HepG2 (cell line): ENCODE results near the gene TNKS1BP1. TPM values are rescaled to one million over a fixed set of nuclear protein-coding genes. Genes with fewer than 3 reads are reported as not detected.

Experiments
- BCL3 ChIP-seq: sonication (generic); formaldehyde crosslinking; IDR thresholded peaks from 2 replicates; pipeline ENCODE4 v1.5.1; 2020; ENCODE audit warnings: mild to moderate bottlenecking, missing genetic modification reagents, moderate library complexity
- CTCF ChIP-seq: sonication (generic); formaldehyde crosslinking; IDR thresholded peaks from 2 replicates; pipeline ENCODE4 v1.5.0; 2020; ENCODE audit warnings: mild to moderate bottlenecking, missing genetic modification reagents, moderate library complexity
- ELF1 ChIP-seq: sonication (generic); formaldehyde crosslinking; IDR thresholded peaks from 2 replicates; pipeline ENCODE4 v1.4.0; 2020; ENCODE audit warnings: missing genetic modification reagents
- FUBP1 ChIP-seq: sonication (generic); formaldehyde crosslinking; IDR thresholded peaks from 2 replicates; pipeline ENCODE4 v1.5.1; 2020; ENCODE audit warnings: missing genetic modification reagents, mild to moderate bottlenecking, borderline replicate concordance
- KLF15 ChIP-seq: sonication (generic); formaldehyde crosslinking; IDR thresholded peaks from 2 replicates; pipeline ENCODE4 v1.8.1; 2023; ENCODE audit warnings: borderline replicate concordance, mild to moderate bottlenecking, inconsistent platforms, missing genetic modification reagents, mixed read lengths
- MAX ChIP-seq: IDR thresholded peaks from 2 replicates; pipeline ENCODE4 v1.6.1; 2012; ENCODE audit warnings: inconsistent platforms
- MYC ChIP-seq: sonication (generic); formaldehyde crosslinking; IDR thresholded peaks from 2 replicates; pipeline ENCODE4 v1.9.0; 2021; ENCODE audit warnings: missing genetic modification reagents, borderline replicate concordance
- ONECUT2 ChIP-seq: sonication (generic); formaldehyde crosslinking; IDR thresholded peaks from 2 replicates; pipeline ENCODE4 v1.4.0; 2020; ENCODE audit warnings: missing genetic modification reagents
- PATZ1 ChIP-seq: sonication (generic); formaldehyde crosslinking; IDR thresholded peaks from 2 replicates; pipeline ENCODE4 v1.4.0; 2020; ENCODE audit warnings: missing genetic modification reagents
- RAD21 ChIP-seq: fragments of 450-650 bp; formaldehyde crosslinking; IDR thresholded peaks from 2 replicates; pipeline ENCODE4 v1.5.0; 2020; ENCODE audit warnings: mild to moderate bottlenecking
- RARA ChIP-seq: IDR thresholded peaks from 2 replicates; pipeline ENCODE4 v1.6.1; 2016; ENCODE audit warnings: missing genetic modification reagents, missing compliant biosample characterization
- SETDB1 ChIP-seq: sonication (generic); formaldehyde crosslinking; IDR thresholded peaks from 2 replicates; pipeline ENCODE4 v1.5.1; 2020; ENCODE audit warnings: missing genetic modification reagents, mild to moderate bottlenecking, borderline replicate concordance
- SMC3 ChIP-seq: IDR thresholded peaks from 2 replicates; pipeline ENCODE4 v1.6.1; 2011; ENCODE audit warnings: low read length, improper control_type of control experiment
- TEAD3 ChIP-seq: optimal IDR thresholded peaks from 2 replicates; pipeline ENCODE3; 2016; ENCODE audit warnings: borderline replicate concordance
- THAP11 ChIP-seq: IDR thresholded peaks from 2 replicates; pipeline ENCODE4 v1.6.1; 2016; ENCODE audit warnings: missing biosample characterization, missing genetic modification reagents
- ZEB1 ChIP-seq: IDR thresholded peaks from 2 replicates; pipeline ENCODE4 v1.6.1; 2012; ENCODE audit warnings: mild to moderate bottlenecking, low read depth, inconsistent platforms; ENCODE audit not compliant: insufficient replicate concordance
- ZFX ChIP-seq: sonication (generic); formaldehyde crosslinking; IDR thresholded peaks from 2 replicates; pipeline ENCODE4 v1.4.0; 2020; ENCODE audit warnings: mild to moderate bottlenecking, low read depth, missing genetic modification reagents, moderate library complexity
- ZNF468 ChIP-seq: sonication (generic); formaldehyde crosslinking; IDR thresholded peaks from 2 replicates; pipeline ENCODE4 v1.8.0; 2022; ENCODE audit warnings: mild to moderate bottlenecking, moderate library complexity, missing genetic modification reagents
- ZNF547 ChIP-seq: sonication (generic); formaldehyde crosslinking; IDR thresholded peaks from 2 replicates; pipeline ENCODE4 v1.5.1; 2020; ENCODE audit warnings: mild to moderate bottlenecking, missing genetic modification reagents
- ZNF639 ChIP-seq: conservative IDR thresholded peaks from 2 replicates; pipeline ENCODE4 v1.6.1; 2018; ENCODE audit warnings: missing genetic modification reagents
- ZNF740 ChIP-seq: sonication (generic); formaldehyde crosslinking; IDR thresholded peaks from 2 replicates; pipeline ENCODE4 v1.4.0; 2020; ENCODE audit warnings: missing genetic modification reagents
- polyA plus RNA-seq, 8 experiments: library from polyadenylated mRNA; depleted of rRNA in 3 of 8; stranded (reverse) in 7 of 8; unstranded in 1 of 8; fragments of >200 nt; fragmentation: Illumina TruSeq in 4 of 8; extraction: Trizol in 4 of 8; gene quantifications; 2 replicates each; pipeline versions ENCODE4 v1.2.1 to v1.2.3, GENCODE V29; 2011 to 2016; ENCODE audit warnings: low read depth in 4 of 8, missing spikeins in 1 of 8, mixed read lengths in 1 of 8; ENCODE audit not compliant: insufficient read depth in 1 of 8
- total RNA-seq, 5 experiments: library from RNA; depleted of rRNA; stranded (reverse); fragments of >200 nt; fragmentation: Illumina TruSeq; extraction: Trizol; gene quantifications; 2 replicates each; pipeline ENCODE4 v1.2.3, GENCODE V29; 2016; ENCODE audit warnings: low read depth in 1 of 5

The TNKS1BP1 gene
- total and polyA plus RNA-seq, 2 of the 13 experiments (the other 11 are each of a cell fraction or from before 2014, with no cell fraction given), result 13.7 to 15.0 TPM

GRCh38 chr11:57345555-57346211 is 20.9 kb upstream of the TNKS1BP1 start (continued):
- TF ChIP-seq FUBP1 (CRISPR knock-in tag) (no peak), TEAD3 (CRISPR knock-in tag) (peak; percentile 26), ZEB1 (peak; percentile 68), SETDB1 (no peak), KLF15 (CRISPR knock-in tag) (no peak), THAP11 (CRISPR knock-in tag) (peak; percentile 30; the same call in 1 of the 2 replicates), MAX (peak; percentile 77), MYC (CRISPR knock-in tag) (peak; percentile 45; the same call in 1 of the 2 replicates), SMC3 (peak; percentile 53; the same call in 1 of the 2 replicates), ZNF547 (CRISPR knock-in tag) (0 out of 2 replicates have a peak, but pooled peaks have one; percentile 7), RAD21 (CRISPR knock-in tag) (peak; percentile 47; the same call in 1 of the 2 replicates), ZNF740 (CRISPR knock-in tag) (peak; percentile 91), ZFX (CRISPR knock-in tag) (peak; percentile 78), RARA (peak; percentile 7; the same call in 1 of the 2 replicates), ELF1 (no peak), PATZ1 (CRISPR knock-in tag) (peak; percentile 73), ZNF468 (CRISPR knock-in tag) (no peak), ONECUT2 (0 out of 2 replicates have a peak, but pooled peaks have one; percentile 19), ZNF639 (CRISPR knock-in tag) (no peak), BCL3 (no peak), CTCF (CRISPR knock-in tag) (peak; percentile 83)
